ENCODE data around the gene HDAC11.

DNA sequence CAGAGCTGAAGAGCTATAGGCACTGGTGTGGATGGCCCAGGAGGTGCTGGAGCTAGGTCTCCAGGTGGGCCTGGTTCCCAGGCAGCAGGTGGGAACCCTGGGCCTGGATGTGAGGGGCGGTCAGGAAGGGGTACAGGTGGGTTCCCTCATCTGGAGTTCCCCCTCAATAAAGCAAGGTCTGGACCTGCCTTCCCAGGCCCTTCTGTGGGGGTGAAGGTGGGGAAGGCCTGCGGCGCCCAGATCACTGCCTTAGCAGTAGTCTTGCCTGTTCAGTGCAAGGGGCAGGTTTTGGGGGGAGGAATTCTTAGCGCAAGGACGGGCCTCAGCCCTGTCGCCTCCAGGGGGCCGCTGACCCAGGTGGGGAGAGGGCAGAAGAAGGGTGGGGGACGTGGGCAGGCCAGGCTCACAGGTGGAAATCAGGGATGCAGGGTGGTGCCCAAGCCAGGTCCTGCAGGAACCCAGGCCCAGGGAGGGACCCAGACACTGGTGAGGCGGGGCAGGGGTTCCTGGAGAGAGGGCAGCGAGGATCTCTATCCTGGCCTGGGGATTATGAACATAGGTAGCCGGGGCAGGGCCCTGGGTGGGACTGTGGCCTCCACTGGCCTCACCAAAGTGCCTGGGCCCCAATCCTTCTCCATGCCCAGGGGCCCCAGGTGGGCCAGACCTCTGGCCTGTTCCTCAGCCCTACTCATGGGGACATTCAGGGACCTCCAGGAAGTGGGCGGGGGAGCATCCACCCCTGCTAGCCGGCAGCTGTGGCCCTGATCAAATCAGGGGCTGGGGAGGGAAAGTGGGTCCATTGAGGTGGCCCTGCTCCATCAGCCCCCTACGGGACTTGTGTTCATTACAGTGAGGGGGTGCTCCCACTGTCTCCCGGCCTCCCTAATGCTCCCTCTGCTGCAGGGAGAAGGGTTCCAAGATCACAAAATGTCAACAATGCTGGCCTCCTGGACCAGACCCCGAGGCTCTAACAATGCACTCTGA lies 25.3 kb downstream of the HDAC11 start:
- TF ChIP-seq, protein P1, sequence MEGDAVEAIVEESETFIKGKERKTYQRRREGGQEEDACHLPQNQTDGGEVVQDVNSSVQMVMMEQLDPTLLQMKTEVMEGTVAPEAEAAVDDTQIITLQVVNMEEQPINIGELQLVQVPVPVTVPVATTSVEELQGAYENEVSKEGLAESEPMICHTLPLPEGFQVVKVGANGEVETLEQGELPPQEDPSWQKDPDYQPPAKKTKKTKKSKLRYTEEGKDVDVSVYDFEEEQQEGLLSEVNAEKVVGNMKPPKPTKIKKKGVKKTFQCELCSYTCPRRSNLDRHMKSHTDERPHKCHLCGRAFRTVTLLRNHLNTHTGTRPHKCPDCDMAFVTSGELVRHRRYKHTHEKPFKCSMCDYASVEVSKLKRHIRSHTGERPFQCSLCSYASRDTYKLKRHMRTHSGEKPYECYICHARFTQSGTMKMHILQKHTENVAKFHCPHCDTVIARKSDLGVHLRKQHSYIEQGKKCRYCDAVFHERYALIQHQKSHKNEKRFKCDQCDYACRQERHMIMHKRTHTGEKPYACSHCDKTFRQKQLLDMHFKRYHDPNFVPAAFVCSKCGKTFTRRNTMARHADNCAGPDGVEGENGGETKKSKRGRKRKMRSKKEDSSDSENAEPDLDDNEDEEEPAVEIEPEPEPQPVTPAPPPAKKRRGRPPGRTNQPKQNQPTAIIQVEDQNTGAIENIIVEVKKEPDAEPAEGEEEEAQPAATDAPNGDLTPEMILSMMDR (IDR thresholded peaks at IDR 0.05; ENCODE audit: insufficient read depth, low read length) = no peak
- no peak for TF ChIP-seq POLR2AphosphoS5 (IDR thresholded peaks at IDR 0.05; ENCODE audit: low read depth)

All from HL-60 (cell line).